AG04449 (cell line): ENCODE results near the gene TXNDC2.

Experiments used
- CTCF ChIA-PET: fragments of 350-600 bp; formaldehyde crosslinking; extraction: SDS; loops from one replicate; lab custom pipeline; 2021; ENCODE audit warnings: antibody characterized with exemption; lab: Yijun Ruan, JAX
- POLR2A ChIA-PET: fragments of 400-600, 350-600 bp; formaldehyde crosslinking; extraction: SDS; loops from one replicate; lab custom pipeline; 2020; ENCODE audit warnings: antibody characterized with exemption, inconsistent platforms; lab: Yijun Ruan, JAX
- DNase-seq: peaks from one replicate; pipeline ENCODE4 v3.0.0-alpha.2; 2010; ENCODE audit warnings: low read depth, low spot score
- H3K4me3 ChIP-seq: 2 replicates; pipeline ENCODE4 v1.5.1; 2011; ENCODE audit warnings: low read depth, mild to moderate bottlenecking, control low read depth, low read length
- TF ChIP-seq, protein P1 (sequence below): IDR thresholded peaks from one replicate; pipeline ENCODE4 v1.5.1; 2011; ENCODE audit warnings: mild to moderate bottlenecking, moderate library complexity, low read length, control low read depth, inconsistent platforms; ENCODE audit not compliant: insufficient read depth; ENCODE audit errors: missing control alignments

Gene TXNDC2

DNA sequence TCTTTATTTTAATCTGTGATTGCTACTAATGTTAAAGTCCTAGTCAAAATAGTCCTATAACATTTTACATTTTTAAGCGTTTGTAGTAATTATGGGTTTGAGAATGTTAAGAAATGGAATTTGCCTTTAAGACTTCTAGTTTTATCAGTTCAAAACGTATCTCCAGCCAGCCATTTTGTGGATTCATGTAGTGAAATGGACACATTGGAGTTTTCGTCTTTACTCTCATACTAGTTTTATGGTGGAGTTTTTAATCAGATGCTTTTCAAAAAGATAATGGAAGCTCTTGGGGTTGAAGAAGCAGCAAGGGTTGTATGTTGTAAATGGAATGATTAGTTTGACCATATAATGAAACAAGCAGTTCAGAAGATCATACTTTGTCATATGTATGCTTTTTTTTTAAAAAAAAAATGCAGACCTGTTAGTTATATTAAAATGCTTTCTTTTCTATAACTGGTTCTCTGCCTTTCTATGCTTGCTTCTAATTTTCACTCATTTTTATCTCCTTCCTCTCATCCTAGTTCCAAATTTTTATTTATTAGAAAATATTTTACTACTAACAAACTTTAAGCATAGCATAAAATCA lies 44.6 kb downstream of the TXNDC2 start:
- H3K4me3 ChIP-seq: no peak overlapping the region
- DNase-seq: no peak
- POLR2A ChIA-PET: no interaction called here
- CTCF ChIA-PET: no interaction called here
- TF ChIP-seq, protein P1, sequence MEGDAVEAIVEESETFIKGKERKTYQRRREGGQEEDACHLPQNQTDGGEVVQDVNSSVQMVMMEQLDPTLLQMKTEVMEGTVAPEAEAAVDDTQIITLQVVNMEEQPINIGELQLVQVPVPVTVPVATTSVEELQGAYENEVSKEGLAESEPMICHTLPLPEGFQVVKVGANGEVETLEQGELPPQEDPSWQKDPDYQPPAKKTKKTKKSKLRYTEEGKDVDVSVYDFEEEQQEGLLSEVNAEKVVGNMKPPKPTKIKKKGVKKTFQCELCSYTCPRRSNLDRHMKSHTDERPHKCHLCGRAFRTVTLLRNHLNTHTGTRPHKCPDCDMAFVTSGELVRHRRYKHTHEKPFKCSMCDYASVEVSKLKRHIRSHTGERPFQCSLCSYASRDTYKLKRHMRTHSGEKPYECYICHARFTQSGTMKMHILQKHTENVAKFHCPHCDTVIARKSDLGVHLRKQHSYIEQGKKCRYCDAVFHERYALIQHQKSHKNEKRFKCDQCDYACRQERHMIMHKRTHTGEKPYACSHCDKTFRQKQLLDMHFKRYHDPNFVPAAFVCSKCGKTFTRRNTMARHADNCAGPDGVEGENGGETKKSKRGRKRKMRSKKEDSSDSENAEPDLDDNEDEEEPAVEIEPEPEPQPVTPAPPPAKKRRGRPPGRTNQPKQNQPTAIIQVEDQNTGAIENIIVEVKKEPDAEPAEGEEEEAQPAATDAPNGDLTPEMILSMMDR: no peak

- TF ChIP-seq, protein P1: no peak
- DNase-seq: no peak
- ChIA-PET POLR2A (no interaction called here), CTCF (no interaction called here)
- H3K4me3 ChIP-seq: no peak overlapping the region
Observed at GRCh38 chr18:9931146-9931545, 45.4 kb downstream of the TXNDC2 start.

GRCh38 chr18:9931678-9932077 lies 45.9 kb downstream of the TXNDC2 start:
- CTCF ChIA-PET: interaction anchor here (1.0 to 2.9 kb wide), 2 partner anchors 19 to 247 kb away, joined by 3 to 11 read pairs; no protein-coding TSS in a partner anchor

DNA sequence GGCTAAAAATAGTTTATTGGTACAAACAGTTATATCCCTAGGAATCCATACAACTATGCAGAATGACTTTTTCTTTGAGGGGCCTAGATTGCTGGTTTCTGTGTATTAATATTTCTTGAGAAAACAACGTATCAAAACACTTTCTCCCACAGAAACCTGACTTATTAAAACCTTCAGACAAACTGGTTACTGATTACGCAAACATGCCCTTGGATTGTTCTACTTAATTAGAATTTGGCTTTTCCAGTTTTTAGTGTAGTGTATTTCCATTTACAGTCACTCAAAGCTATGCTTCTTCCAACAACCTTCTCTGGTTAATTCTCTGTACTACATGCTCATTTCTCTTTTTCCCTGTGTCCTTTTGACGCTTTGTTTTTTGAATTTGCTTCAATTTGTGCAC lies 48.1 kb downstream of the TXNDC2 start:
- no peak overlapping the region for H3K4me3 ChIP-seq
- no peak for DNase-seq
- ChIA-PET CTCF (interaction anchor here (2.9 kb wide), 1 partner anchor 17 kb away, joined by 11 read pairs; no protein-coding TSS in a partner anchor), POLR2A (no interaction called here)
- TF ChIP-seq, protein P1: no peak

More at GRCh38 chr18:9931678-9932077, 45.9 kb downstream of the TXNDC2 start:
- TF ChIP-seq, protein P1: no peak
- no peak overlapping the region for H3K4me3 ChIP-seq
- POLR2A ChIA-PET: no interaction called here
- no peak for DNase-seq

GRCh38 chr18:9934274-9934673 lies 48.5 kb downstream of the TXNDC2 start:
- H3K4me3 ChIP-seq: no peak overlapping the region
- TF ChIP-seq, protein P1: no peak
- ChIA-PET CTCF (interaction anchor here (2.9 kb wide), 1 partner anchor 16 kb away, joined by 11 read pairs; no protein-coding TSS in a partner anchor), POLR2A (no interaction called here)
- DNase-seq: no peak
